Activated B cell treated with CpG ODN at 0.5 μM for 24 hours (primary cell): ENCODE data around the gene OPN1SW. TPM values are rescaled to one million over a fixed set of nuclear protein-coding genes. Genes with fewer than 3 reads are reported as not detected.

Source experiments
- ATAC-seq: fragments of 200-7000 bp; cut with Tn5 transposase; one replicate; pipeline ENCODE4 v1.10.0; 2021; ENCODE audit warnings: low read depth, mild to moderate bottlenecking, moderate library complexity
- CTCF ChIA-PET: fragments of 350-600 bp; sonication (Branson Sonifier 250); formaldehyde crosslinking; loops from one replicate; lab custom pipeline; 2021; ENCODE audit warnings: antibody characterized with exemption; lab: Charles Lee
- POLR2A ChIA-PET: fragments of 350-600 bp; sonication (Branson Sonifier 250); formaldehyde crosslinking; loops from one replicate; lab custom pipeline; 2021; ENCODE audit warnings: antibody characterized with exemption; lab: Charles Lee
- DNase-seq: peaks from one replicate; pipeline ENCODE4 v3.0.0; 2022
- H3K27ac Mint-ChIP-seq: one replicate; pipeline ENCODE4 v1.8.0; 2020; ENCODE audit warnings: mixed read lengths
- H3K27me3 Mint-ChIP-seq: one replicate; pipeline ENCODE4 v1.8.0; 2021; ENCODE audit warnings: mixed read lengths
- H3K36me3 Mint-ChIP-seq: one replicate; pipeline ENCODE4 v1.8.0; 2021; ENCODE audit warnings: low read depth, mixed read lengths
- H3K4me1 Mint-ChIP-seq: one replicate; pipeline ENCODE4 v1.8.0; 2021; ENCODE audit warnings: mixed read lengths
- H3K4me3 Mint-ChIP-seq: one replicate; pipeline ENCODE4 v1.8.0; 2020; ENCODE audit warnings: mild to moderate bottlenecking, mixed read lengths
- H3K9me3 Mint-ChIP-seq: one replicate; pipeline ENCODE4 v1.8.0; 2020; ENCODE audit warnings: mixed read lengths
- intact Hi-C: fragments of 100-400 bp; cut with micrococcal nuclease; formaldehyde crosslinking; loops from one replicate; pipeline ENCODE4 v1.15.1; 2024
- total RNA-seq: library from RNA; stranded (reverse); gene quantifications from 2 replicates; pipeline ENCODE4 v1.2.3, GENCODE V29; 2022
- TF ChIP-seq, protein P1 (sequence below): fragments of 200-600 bp; IDR thresholded peaks from one replicate; pipeline ENCODE4 v1.8.0; 2022; ENCODE audit warnings: antibody characterized with exemption, mild to moderate bottlenecking

OPN1SW gene
- total RNA-seq, 1 donor from 2014 or later = not detected

- Mint-ChIP-seq H3K4me1 (no peaks in the 10 kb centered on the region), H3K27ac (no peak overlapping the region), H3K4me3 (no peak overlapping the region), H3K9me3 (peaks cover 8% of the 10 kb centered on the region), H3K36me3 (peaks cover 42% of the 10 kb centered on the region), H3K27me3 (no peaks in the 10 kb centered on the region)
- intact Hi-C loops = no loop called here
- TF ChIP-seq, protein P1, sequence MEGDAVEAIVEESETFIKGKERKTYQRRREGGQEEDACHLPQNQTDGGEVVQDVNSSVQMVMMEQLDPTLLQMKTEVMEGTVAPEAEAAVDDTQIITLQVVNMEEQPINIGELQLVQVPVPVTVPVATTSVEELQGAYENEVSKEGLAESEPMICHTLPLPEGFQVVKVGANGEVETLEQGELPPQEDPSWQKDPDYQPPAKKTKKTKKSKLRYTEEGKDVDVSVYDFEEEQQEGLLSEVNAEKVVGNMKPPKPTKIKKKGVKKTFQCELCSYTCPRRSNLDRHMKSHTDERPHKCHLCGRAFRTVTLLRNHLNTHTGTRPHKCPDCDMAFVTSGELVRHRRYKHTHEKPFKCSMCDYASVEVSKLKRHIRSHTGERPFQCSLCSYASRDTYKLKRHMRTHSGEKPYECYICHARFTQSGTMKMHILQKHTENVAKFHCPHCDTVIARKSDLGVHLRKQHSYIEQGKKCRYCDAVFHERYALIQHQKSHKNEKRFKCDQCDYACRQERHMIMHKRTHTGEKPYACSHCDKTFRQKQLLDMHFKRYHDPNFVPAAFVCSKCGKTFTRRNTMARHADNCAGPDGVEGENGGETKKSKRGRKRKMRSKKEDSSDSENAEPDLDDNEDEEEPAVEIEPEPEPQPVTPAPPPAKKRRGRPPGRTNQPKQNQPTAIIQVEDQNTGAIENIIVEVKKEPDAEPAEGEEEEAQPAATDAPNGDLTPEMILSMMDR = no peak
- CTCF ChIA-PET = no interaction called here
- POLR2A ChIA-PET = no interaction called here
- DNase-seq = no peak
- no peak for ATAC-seq
Observed at GRCh38 chr7:128774029-128774689, 1.4 kb downstream of the OPN1SW start.

DNA sequence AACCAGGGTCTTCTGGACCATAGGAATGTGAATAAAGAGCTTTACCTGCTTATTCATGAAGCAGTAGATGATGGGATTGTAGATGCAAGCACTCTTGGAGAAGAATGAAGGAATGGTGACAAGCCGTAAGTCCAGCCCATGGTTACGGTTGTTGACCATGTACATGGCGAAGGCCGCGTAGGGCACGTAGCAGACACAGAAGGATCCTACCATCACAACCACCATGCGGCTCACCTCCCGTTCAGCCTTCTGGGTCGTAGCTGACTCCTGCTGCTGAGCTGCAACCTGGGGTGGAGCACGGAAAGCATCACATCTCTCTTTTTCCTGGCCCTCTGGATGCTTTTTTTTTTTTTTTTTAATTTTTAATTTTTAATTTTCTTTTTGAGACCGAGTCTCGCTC lies 2.0 kb downstream of the OPN1SW start:
- H3K27ac Mint-ChIP-seq = no peak overlapping the region
- peaks cover 46% of the 10 kb centered on the region for H3K36me3 Mint-ChIP-seq
- peaks cover 8% of the 10 kb centered on the region for H3K9me3 Mint-ChIP-seq
- ChIA-PET CTCF (no interaction called here), POLR2A (no interaction called here)
- no peaks in the 10 kb centered on the region for H3K27me3 Mint-ChIP-seq
- no peaks in the 10 kb centered on the region for H3K4me1 Mint-ChIP-seq
- ATAC-seq = no peak
- no peak overlapping the region for H3K4me3 Mint-ChIP-seq
- DNase-seq = no peak
- intact Hi-C loops = no loop called here
- TF ChIP-seq, protein P1 = no peak

DNA sequence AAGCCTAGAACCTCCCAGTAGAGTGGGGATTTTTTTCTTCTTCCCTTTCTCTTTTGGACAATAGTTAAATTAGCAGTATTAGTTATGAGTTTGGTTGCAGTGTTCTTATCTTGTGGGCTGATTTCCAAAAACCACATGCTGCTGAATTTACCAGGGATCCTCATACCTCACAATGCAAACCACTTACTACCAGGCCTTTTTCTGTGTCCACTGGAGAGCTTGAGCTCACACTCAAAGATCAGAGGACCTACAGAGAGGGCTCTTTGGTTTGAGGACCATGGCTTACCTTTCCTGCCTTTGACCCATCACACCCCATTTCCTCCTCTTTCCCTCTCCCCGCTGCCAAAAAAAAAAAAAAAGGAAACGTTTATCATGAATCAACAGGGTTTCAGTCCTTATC lies 5.4 kb downstream of the OPN1SW start:
- Mint-ChIP-seq H3K27me3 (no peaks in the 10 kb centered on the region), H3K27ac (no peak overlapping the region), H3K9me3 (no peaks in the 10 kb centered on the region), H3K4me3 (no peak overlapping the region), H3K36me3 (peaks cover 67% of the 10 kb centered on the region), H3K4me1 (no peaks in the 10 kb centered on the region)
- ChIA-PET CTCF (no interaction called here), POLR2A (no interaction called here)
- intact Hi-C loops = no loop called here
- no peak for ATAC-seq
- TF ChIP-seq, protein P1 = no peak
- no peak for DNase-seq

DNA sequence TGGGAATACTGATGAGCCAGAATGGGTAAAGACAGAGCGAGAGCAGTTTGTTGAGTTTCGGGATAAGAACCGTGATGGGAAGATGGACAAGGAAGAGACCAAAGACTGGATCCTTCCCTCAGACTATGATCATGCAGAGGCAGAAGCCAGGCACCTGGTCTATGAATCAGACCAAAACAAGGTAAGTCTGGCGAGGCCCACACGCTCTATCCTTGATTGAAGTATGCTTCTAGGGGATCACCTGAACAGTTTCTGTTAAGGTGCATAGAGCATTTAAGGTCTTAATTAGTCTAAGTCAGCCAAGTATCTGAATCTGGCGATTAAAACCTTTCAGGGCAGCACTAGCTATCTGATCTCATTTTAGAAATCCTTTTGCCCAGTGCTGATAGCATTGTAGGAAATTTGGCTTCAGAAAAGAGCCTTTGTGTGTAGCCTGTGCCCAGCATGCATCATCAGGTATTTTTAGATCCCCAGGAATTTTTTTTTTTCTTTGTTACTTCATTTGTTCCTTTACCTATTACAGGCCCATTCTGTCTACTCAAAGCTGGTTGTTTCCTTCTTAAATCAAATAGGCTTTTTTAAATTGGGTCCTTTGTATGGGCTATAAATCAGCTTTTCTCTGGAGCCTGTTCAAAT lies 8.0 kb downstream of the OPN1SW start:
- H3K4me1 Mint-ChIP-seq = no peaks in the 10 kb centered on the region
- intact Hi-C loops = no loop called here
- no peaks in the 10 kb centered on the region for H3K27me3 Mint-ChIP-seq
- ATAC-seq (no peak), DNase-seq (no peak)
- H3K4me3 Mint-ChIP-seq = no peak overlapping the region
- TF ChIP-seq, protein P1 = no peak
- ChIA-PET POLR2A (no interaction called here), CTCF (no interaction called here)
- no peaks in the 10 kb centered on the region for H3K9me3 Mint-ChIP-seq
- no peak overlapping the region for H3K27ac Mint-ChIP-seq
- H3K36me3 Mint-ChIP-seq = peaks cover 62% of the 10 kb centered on the region

DNA sequence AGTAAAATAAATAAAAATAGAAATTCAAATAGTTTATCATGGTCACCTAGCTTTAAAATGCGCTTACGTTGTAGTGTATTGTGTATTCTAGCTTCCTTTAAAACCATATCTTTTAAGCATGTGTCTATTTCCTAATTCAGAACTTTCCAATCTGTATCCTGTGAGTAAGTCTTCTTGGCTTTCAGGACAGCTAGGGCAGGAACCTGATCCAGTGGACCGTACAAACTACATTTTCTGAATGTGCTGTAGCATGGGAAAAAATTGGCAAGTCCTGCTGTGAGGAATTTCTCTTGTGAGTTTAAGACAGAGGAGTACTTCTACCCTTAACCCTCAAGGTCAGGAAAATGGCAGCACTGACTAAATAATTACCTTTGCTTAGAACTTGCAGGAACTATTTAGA lies 12.1 kb downstream of the OPN1SW start:
- no peaks in the 10 kb centered on the region for H3K4me1 Mint-ChIP-seq
- ChIA-PET CTCF (no interaction called here), POLR2A (no interaction called here)
- TF ChIP-seq, protein P1 = no peak
- H3K9me3 Mint-ChIP-seq = no peaks in the 10 kb centered on the region
- H3K36me3 Mint-ChIP-seq = peaks cover 56% of the 10 kb centered on the region
- no peak overlapping the region for H3K27ac Mint-ChIP-seq
- intact Hi-C loops = no loop called here
- no peaks in the 10 kb centered on the region for H3K27me3 Mint-ChIP-seq
- DNase-seq = no peak
- H3K4me3 Mint-ChIP-seq = no peak overlapping the region
- ATAC-seq = no peak
